Measurements from ENCODE around the gene LGALS4. TPM values are rescaled to one million over a fixed set of nuclear protein-coding genes. Genes with fewer than 3 reads are reported as not detected.

The LGALS4 gene
- polyA plus RNA-seq, 1 of the 3 experiments (the other 2 are of a cell fraction): 0.21 TPM

GRCh38 chr19:38805180-38805579, 7.6 kb downstream of the LGALS4 start:
- no peaks in the 10 kb centered on the region for H3K36me3 ChIP-seq (replicated peaks in 1 of 2; ENCODE audit: control insufficient read depth in 1 of 2, insufficient read depth in 2 of 2, low read length in 1 of 2)
- H3K9me2 ChIP-seq: no peaks in the 10 kb centered on the region
- no peaks in the 10 kb centered on the region for H3K27me3 ChIP-seq (ENCODE audit: insufficient read depth)
- H3K4me3 ChIP-seq (ENCODE audit: low read depth in 2 of 2, low read length in 1 of 2): no peak overlapping the region
- no peaks in the 10 kb centered on the region for H3F3A ChIP-seq (replicated peaks; ENCODE audit: insufficient read depth)
- DNase-seq: no peak
- ChIA-PET POLR2A (no interaction called here), CTCF (no interaction called here)
- no peak overlapping the region for H3K9ac ChIP-seq
- H3K4me2 ChIP-seq: no peak overlapping the region
- H3K9me3 ChIP-seq: no peaks in the 10 kb centered on the region
- WGBS (ENCODE audit: low lambda C conversion rate): 83% methylated on average over 1 of the region's 1 CpG
- H3K27ac ChIP-seq (ENCODE audit: low read depth in 2 of 2, low read length in 1 of 2): no peak overlapping the region
- H3K79me2 ChIP-seq (ENCODE audit: insufficient read depth): no peaks in the 10 kb centered on the region
- no peak for TF ChIP-seq USF2 (IDR thresholded peaks at IDR 0.05; ENCODE audit: borderline replicate concordance, low read depth, low read length)
- no peak for TF ChIP-seq RFX5 (IDR thresholded peaks at IDR 0.05; ENCODE audit: low read length)
- TF ChIP-seq REST (IDR thresholded peaks at IDR 0.05; ENCODE audit: low read depth, low read length): no peak
- no peak for TF ChIP-seq GATA2 (CRISPR knock-in tag; IDR thresholded peaks at IDR 0.05)
- TF ChIP-seq EP300 (IDR thresholded peaks at IDR 0.05; ENCODE audit: borderline replicate concordance in 1 of 2, low read depth in 1 of 2, low read length in 1 of 2): no peak
- no peak for TF ChIP-seq SIN3A (IDR thresholded peaks at IDR 0.05; ENCODE audit: borderline replicate concordance, low read depth, low read length)
- TF ChIP-seq PBX3 (IDR thresholded peaks at IDR 0.05): no peak
- no peak for TF ChIP-seq USF1 (IDR thresholded peaks at IDR 0.05; ENCODE audit: borderline replicate concordance, low read depth)
- no peak for TF ChIP-seq JUND (IDR thresholded peaks at IDR 0.05)
- H3K4me1 ChIP-seq (ENCODE audit: control insufficient read depth in 1 of 2, insufficient read depth in 2 of 2, low read depth in 1 of 2, low read length in 1 of 2): no peaks in the 10 kb centered on the region
- H4K20me1 ChIP-seq (ENCODE audit: insufficient read depth): no peaks in the 10 kb centered on the region
- H2AFZ ChIP-seq (ENCODE audit: low read depth): no peak overlapping the region

- Histone ChIP-seq H4K20me1 (ENCODE audit: insufficient read depth) (no peaks in the 10 kb centered on the region), H3K9ac (no peak overlapping the region), H3K9me2 (no peaks in the 10 kb centered on the region), H3K4me1 (ENCODE audit: control insufficient read depth in 1 of 2, insufficient read depth in 2 of 2, low read depth in 1 of 2, low read length in 1 of 2) (no peaks in the 10 kb centered on the region), H3K4me2 (no peak overlapping the region), H3K27me3 (ENCODE audit: insufficient read depth) (no peaks in the 10 kb centered on the region), H2AFZ (ENCODE audit: low read depth) (no peak overlapping the region), H3K9me3 (no peaks in the 10 kb centered on the region), H3K36me3 (replicated peaks in 1 of 2; ENCODE audit: control insufficient read depth in 1 of 2, insufficient read depth in 2 of 2, low read length in 1 of 2) (no peaks in the 10 kb centered on the region), H3K4me3 (ENCODE audit: low read depth in 2 of 2, low read length in 1 of 2) (no peak overlapping the region), H3K79me2 (ENCODE audit: insufficient read depth) (no peaks in the 10 kb centered on the region), H3F3A (replicated peaks; ENCODE audit: insufficient read depth) (no peaks in the 10 kb centered on the region), H3K27ac (ENCODE audit: low read depth in 2 of 2, low read length in 1 of 2) (no peak overlapping the region)
- POLR2A ChIA-PET: no interaction called here
- 73% methylated on average over 10 of the region's 10 CpGs for WGBS (ENCODE audit: low lambda C conversion rate)
- CTCF ChIA-PET: no interaction called here
- DNase-seq: no peak
- TF ChIP-seq ZBTB33 (IDR thresholded peaks at IDR 0.05; ENCODE audit: borderline replicate concordance, low read depth): no peak
- no peak for TF ChIP-seq ELF1 (IDR thresholded peaks at IDR 0.05)
- no peak for TF ChIP-seq USF2 (IDR thresholded peaks at IDR 0.05; ENCODE audit: borderline replicate concordance, low read depth, low read length)
- TF ChIP-seq EZH2phosphoT487 (IDR thresholded peaks at IDR 0.05; ENCODE audit: borderline replicate concordance, low read depth): no peak
- TF ChIP-seq FOXM1 (IDR thresholded peaks at IDR 0.05; ENCODE audit: low read depth): no peak
- TF ChIP-seq SIN3A (IDR thresholded peaks at IDR 0.05; ENCODE audit: borderline replicate concordance, low read depth, low read length): no peak
- no peak for TF ChIP-seq RCOR1 (IDR thresholded peaks at IDR 0.05; ENCODE audit: low read length)
- TF ChIP-seq MAX (IDR thresholded peaks at IDR 0.05; ENCODE audit: low read depth): no peak
- TF ChIP-seq SMC3 (IDR thresholded peaks at IDR 0.05; ENCODE audit: low read depth, low read length): no peak
- no peak for TF ChIP-seq MXI1 (IDR thresholded peaks at IDR 0.05; ENCODE audit: low read depth, low read length)
- no peak for TF ChIP-seq EP300 (IDR thresholded peaks at IDR 0.05; ENCODE audit: borderline replicate concordance in 1 of 2, low read depth in 1 of 2, low read length in 1 of 2)
- TF ChIP-seq FOSL2 (IDR thresholded peaks at IDR 0.05; ENCODE audit: borderline replicate concordance, low read depth): no peak
Measured at GRCh38 chr19:38803543-38803942, 9.2 kb downstream of the LGALS4 start.
